T-helper 22 cell (primary cell): Measurements from ENCODE around the gene NACA2.
"Not testable (repeated sequence)": the region's sequence is repeated elsewhere in the genome, so short reads cannot be mapped to it uniquely, and the experiment has no call there.

Experiments
- DNase-seq: peaks from one replicate; pipeline ENCODE4 v3.0.0-alpha.2; 2020; ENCODE audit warnings: low read depth

Gene NACA2

GRCh38 chr17:61575983-61576382 is 15.0 kb downstream of the NACA2 start:
- no peak for DNase-seq

GRCh38 chr17:61575352-61575975 is 15.6 kb downstream of the NACA2 start:
- DNase-seq, result no peak

DNA sequence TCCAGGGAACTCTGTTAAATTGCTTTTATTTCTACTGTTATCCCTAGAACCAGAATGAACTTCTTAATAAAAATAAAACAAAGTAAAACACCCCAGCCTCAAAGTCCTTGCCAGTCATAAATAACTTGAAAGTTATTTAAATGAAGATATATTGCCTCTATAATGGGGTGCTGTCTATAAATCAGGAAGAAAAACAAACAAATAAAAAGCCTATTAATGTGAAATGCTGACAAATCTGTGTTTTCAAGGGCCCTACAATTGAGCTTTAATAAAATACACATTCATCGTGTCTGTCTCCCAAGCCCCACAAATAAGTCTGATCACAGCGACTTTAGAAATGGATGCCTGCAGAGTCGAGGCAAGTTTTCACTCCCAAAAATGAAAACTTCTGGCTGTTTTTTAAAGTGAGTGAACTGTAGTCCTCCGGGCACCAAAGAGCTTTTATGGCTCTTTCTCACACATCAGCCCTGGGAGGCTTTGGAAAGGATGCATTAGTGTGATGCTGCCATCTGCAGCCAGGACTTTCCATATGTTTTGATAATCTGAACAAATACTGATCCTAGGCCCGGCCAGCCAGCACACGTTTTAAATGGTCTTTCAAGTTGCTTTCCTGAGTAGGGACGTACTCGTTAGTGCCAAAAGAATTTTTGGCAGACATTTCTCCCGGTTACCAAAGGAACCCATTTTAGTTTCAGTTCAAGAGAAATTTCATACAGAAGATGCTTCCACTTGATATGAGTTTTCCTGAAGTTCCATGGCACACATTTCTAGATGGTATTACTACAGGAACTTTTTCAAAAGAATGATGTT is 16.3 kb downstream of the NACA2 start:
- no peak for DNase-seq

DNA sequence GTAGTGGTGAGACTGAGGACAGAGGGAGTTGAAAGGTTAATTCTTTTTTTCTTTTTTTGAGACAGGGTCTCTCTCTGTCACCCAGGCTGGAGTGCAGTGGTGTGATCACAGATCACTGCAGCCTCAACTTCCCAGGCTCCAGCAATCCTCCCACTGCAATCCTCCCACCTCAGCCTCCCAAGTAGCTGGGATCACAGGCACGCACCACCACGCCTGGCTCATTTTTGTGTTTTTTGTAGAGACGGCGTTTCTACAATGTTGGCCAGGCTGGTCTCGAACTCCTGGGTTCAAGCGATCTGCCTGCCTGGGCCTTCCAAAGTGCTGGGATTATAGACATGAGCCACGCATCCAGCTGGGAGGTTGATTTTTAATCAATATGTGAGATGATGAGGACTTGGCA is 18.5 kb downstream of the NACA2 start:
- DNase-seq, result not testable (repeated sequence)

GRCh38 chr17:61571624-61572023 is 19.4 kb downstream of the NACA2 start:
- no peak for DNase-seq

GRCh38 chr17:61570118-61570517 is 20.9 kb downstream of the NACA2 start:
- no peak for DNase-seq

- not testable (repeated sequence) for DNase-seq
Measured at GRCh38 chr17:61569525-61569924, 21.5 kb downstream of the NACA2 start.

DNA sequence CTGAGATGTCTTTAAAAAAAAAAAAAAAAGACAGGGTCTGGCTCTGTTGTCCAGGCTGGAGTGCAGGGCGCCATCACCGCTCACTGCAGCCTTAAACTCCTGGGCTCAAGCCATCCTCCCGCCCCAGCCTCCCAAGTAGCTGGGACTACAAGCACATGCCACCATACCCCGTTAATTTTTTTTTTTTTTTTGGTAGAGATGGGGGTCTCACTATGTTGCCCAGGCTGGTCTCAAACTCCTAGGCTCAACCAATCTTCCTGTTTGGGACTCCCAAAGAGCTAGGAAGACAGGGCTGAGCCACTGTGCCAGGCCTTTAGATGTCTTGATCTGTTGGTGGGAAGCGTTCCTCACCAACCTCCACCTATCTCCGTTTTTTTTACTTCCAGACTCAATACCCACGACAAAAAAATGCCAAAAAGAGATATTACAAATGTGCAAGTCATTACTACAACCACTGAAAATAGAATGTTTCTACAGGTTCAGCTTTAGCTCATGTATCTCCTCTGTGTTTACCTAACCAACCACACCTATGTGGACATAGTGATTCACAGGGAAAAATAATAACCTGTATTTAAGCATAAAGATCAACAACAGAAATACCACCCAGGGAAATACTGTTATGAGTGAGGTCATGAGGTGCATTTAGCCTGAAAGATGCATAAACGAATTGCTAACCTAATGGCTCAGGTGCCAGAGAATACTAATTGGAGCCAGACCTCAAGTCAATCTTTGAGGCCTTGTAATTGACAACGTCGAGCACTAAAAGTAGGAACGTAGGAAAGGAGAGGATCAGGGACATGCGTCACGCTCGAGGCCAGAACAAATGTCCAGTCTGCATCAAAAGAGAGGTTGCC is 22.6 kb downstream of the NACA2 start:
- DNase-seq, result no peak

- no peak for DNase-seq
Measured at GRCh38 chr17:61567045-61567802, 23.8 kb downstream of the NACA2 start.

DNA sequence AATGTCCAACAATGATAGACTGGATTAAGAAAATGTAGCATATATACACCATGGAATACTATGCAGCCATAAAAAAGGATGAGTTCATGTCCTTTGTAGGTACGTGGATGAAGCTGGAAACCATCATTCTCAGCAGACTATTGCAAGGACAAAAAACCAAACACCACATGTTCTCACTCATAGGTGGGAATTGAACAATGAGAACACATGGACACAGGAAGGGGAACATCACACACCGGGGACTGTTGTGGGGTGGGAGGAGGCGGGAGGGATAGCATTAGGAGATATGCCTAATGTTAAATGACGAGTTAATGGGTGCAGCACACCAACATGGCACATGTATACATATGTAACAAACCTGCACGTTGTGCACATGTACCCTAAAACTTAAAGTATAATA is 24.6 kb downstream of the NACA2 start:
- not testable (repeated sequence) for DNase-seq

- DNase-seq, result not testable (repeated sequence)
Measured at GRCh38 chr17:61565850-61566249, 25.2 kb downstream of the NACA2 start.

DNA sequence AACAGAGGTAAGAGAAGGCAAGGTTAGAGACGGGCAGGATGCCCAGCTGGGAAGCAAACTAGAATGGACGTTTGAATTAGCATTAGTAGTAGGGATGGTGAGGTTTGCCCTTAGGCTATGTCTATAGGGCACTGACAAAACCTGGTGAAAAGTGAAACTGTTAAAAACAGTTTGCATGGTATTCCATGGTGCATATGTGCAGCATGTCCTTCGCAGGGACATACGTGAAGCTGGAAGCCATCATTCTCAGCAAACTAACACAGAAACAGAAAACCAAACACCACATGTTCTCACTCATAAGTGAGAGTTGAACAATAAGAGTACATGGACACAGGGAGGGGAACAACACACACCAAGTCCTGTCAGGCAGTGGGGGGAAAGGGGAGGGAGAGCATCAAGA is 25.8 kb downstream of the NACA2 start:
- DNase-seq, result no peak

GRCh38 chr17:61562287-61562686 is 28.7 kb downstream of the NACA2 start:
- DNase-seq, result no peak

DNA sequence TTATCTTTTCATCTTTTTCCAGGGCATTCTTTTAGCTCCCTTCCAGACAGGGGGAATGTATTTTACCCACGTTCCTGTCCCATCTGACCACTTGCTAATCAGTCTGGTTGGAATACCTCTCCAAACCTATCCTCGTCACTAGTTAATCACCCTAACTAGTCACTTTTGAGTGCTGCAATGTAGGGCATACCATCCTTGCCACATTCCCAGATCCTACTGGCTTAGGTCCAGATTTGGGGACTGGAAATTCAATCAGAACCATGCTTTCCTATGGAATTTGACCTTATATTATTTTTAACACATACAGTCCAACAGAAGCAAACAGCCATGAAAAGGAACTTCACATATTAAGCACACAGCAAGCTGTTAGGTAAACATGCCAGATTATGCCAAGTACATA is 29.7 kb downstream of the NACA2 start:
- DNase-seq, result no peak

DNA sequence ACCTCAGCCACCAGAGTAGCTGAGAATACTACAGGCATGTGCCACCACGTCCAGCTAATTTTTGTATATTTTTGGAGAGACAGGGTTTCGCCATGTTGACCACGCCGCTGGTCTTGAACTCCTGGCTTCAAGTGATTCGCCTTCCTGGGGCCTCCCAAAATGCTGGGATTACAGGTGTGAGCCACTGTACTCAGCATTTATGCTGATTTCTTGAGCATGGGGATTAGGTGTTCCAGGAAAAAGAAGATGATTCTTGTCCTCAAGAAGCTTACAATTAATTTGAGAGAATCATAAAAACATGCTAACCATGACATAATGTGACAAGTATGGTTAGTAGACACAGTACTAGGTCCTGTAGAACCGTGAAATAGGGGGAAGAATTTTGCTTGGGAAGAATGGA is 30.9 kb downstream of the NACA2 start:
- DNase-seq, result no peak

DNA sequence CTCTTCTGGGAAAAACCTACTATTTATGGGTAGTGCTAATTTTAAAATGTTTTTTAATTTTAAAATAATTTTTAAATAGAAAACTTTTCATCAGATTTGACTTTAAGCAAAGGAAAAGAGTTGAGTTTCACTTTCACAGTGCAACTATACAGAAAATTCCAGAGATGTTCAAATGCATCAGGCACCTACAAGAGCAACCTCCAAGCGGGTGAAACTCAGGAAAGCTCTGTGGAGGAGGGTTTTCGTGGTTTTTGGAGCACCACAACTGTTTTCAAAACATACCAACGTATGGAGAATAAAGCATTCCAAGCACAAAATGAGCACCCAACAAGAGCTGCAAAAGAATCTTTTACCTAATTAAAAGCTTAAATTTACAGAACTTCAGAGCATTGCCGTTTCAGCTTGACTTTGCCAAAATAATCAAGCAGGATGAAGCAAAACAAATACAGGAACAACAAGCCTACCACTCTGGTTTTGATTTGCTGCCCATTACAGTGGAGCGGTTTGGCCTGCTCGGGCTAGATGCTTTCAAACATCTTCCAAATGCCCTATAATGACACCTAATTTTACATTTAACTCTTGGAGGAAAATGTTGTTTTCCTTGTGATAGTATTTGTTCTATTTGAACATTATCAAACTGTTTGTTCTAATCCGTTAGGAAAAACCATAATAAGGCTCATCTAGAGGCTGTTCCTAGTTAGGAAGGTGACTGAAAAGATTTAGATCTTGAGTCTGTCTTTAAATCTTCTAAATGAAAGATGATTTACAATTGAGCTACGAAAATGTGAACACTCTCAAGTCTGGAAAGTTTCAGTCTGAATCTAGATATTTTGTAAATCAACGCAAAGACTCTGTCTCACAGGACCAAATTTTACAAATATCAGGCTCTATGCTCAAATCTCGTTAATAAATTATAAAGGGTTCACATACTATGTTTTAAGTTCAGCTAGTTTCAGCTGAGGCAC is 34.5 kb downstream of the NACA2 start:
- no peak for DNase-seq

GRCh38 chr17:61555127-61555566 is 35.9 kb downstream of the NACA2 start:
- no peak for DNase-seq

- DNase-seq, result no peak
Measured at GRCh38 chr17:61554209-61554608, 36.8 kb downstream of the NACA2 start.

GRCh38 chr17:61552560-61552959 is 38.5 kb downstream of the NACA2 start:
- DNase-seq, result not testable (repeated sequence)

- DNase-seq, result no peak
Measured at GRCh38 chr17:61551255-61551742, 39.7 kb downstream of the NACA2 start.

- DNase-seq, result no peak
Measured at GRCh38 chr17:61547113-61547512, 43.9 kb downstream of the NACA2 start.
